ENCODE data around the gene CORO2A.

Gene CORO2A, protein sequence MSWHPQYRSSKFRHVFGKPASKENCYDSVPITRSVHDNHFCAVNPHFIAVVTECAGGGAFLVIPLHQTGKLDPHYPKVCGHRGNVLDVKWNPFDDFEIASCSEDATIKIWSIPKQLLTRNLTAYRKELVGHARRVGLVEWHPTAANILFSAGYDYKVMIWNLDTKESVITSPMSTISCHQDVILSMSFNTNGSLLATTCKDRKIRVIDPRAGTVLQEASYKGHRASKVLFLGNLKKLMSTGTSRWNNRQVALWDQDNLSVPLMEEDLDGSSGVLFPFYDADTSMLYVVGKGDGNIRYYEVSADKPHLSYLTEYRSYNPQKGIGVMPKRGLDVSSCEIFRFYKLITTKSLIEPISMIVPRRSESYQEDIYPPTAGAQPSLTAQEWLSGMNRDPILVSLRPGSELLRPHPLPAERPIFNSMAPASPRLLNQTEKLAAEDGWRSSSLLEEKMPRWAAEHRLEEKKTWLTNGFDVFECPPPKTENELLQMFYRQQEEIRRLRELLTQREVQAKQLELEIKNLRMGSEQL

GRCh38 chr9:98192503-98193335 lies at the start of gene CORO2A:
Gene CORO2A, minus strand, starts transcription at chr9:98192637. Its CDS starts 34,977 bp downstream, at chr9:98157660.
- peak; percentile 93 for DNase-seq (ENCODE audit: low spot score)

DNA sequence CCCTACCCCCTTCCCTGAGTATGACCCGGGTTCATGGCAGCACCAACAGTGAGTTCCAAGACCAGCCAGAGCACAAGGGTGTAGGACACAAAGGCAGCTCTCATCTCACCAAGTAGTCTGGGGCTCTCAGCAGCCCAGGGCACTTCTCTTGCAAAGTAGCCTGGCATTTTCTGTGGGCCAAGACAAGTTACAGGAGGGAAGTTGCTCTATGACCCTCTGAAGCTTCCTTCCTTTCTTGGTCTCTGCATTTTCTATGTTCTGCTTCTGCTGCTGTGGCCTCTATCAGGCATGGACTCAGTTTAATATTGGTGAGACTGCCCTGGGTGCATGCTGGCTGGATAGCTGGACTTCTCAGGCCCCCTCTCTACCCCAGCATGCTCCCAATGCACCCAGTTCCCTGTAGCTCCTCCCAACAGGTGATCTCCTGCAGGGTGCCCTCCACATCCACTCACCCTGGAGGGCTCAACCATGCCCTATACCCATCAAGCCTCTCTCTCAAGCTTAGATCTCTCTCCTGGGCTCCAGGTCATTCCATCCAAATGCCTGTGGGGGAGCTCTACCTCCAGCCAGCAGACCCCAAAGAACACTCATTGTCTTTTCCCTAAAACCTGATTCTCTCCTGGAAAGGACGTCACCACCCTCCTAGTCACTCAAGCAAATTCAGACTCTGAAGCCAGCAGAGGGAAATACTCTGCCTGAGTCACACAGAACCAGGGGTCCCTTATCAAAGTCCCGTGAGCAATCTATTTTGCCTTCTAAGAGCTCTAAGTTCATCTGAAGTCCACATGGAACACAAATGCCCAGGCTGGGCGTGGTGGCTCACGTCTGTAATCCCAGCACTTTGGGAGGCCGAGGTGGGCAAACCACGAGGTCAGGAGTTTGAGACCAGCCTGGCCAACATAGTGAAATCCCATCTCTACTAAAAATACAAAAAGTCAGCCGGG lies 49.2 kb upstream of the CORO2A start:
- no peak for DNase-seq (ENCODE audit: low spot score)

DNA sequence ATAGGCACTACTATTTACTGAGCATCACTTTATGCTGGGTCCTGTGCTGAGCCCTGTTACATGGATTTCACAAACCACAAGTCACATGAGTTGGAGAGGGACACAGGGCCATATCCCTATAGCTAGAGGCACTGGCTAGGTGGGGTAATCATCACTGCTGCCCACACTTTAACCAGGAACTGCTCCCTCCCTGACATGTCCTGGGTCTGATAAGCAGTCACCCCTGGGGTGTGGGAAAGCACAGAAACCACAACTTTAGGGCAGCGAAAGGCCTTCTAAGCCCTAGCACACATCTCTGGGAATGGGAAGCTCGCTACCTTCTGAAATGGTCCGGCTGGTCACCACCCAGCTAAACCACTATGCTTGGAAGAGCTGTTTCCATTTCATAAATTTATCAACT lies 48.0 kb upstream of the CORO2A start:
- DNase-seq (ENCODE audit: low spot score) = no peak

- no peak for DNase-seq (ENCODE audit: low spot score)
Observed at GRCh38 chr9:98236901-98237487, 44.6 kb upstream of the CORO2A start.

DNA sequence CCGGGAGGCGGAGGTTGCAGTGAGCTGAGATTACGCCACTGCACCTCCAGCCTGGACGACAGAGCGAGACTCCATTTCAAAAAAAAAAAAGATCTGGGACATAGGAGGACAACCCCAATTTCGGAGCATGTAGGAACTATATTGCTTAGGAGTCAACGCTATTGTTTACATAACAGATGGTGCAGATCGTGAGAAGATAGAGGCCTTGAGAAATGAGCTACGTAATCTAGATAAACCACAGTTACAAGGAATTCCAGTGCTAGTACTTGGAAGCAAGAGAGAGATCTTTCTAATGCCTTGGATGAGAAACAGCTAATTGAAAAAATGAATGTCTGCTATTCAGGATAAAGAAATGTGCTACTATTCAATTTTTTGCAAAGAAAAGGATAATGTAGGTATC lies 42.7 kb upstream of the CORO2A start:
- no peak for DNase-seq (ENCODE audit: low spot score)

- no peak for DNase-seq (ENCODE audit: low spot score)
Observed at GRCh38 chr9:98234245-98234825, 41.9 kb upstream of the CORO2A start.

DNA sequence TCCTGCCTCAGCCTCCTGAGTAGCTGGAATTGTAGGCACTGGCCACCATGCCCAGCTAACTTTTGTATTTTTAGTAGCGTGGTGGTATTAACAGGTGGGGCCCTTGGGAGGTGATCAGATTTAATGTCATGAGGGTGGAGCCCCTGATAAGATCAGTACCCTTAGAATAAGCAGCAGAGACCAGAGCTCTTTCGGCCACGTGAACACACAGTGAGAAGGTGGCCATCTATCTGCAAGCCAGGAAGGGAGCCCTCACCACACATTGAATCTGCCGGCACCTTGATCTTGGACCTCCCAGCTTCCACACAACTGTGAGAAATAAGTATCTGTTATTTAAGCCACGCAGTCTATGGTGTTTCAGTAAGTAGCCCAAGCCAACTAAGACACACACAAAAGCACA lies 40.5 kb upstream of the CORO2A start:
- DNase-seq (ENCODE audit: low spot score) = no peak

DNA sequence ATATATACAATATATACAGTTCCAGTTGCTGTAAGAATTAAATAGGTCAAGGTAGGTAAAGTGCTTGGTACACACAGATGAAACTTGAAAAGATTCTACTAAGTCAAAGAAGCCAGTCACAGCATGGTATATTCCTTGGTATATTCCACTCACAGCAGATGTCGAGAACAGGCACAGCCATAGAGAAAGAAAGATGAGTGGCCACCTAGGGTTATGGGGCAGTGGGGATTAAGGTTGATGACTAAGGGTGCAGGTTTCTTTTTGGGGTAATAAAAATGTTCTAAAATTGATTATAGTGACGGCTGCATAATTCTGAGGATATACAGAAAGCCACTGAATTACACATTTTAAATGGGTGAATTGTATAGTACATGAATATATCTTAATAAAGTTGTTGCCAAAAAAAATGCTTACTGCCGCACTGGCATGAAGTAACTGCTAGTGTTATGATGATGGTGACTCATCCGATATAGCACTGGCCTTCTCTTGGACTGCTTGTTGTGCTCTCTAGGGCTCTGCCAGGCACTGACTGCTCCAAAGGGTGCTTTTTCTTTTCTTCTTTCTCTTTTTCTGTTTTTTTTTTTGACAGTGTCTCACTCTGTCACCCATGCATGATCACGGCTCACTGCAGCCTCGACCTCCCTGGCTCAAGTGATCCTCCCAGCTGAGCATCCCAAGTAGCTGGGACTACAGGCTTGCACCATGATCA lies 39.5 kb upstream of the CORO2A start:
- DNase-seq (ENCODE audit: low spot score) = no peak

DNA sequence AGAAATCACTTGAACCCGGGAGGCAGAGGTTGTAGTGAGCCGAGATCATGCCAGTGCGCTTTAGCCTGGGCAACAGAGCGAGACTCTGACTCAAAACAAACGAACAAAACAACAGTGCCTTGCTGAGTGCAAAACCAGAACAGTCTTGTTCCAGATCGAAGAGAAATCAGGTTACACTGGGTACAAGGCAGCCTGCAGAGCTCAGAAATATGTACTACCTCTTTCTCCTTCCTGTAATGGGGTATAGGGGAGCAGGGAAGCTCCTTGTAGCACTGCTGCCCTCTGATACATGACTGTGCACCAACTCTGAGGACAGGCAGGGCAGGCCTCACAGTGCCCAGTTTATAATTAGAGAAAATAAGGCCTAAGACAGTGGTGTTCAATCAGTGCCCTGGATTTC lies 38.4 kb upstream of the CORO2A start:
- no peak for DNase-seq (ENCODE audit: low spot score)

DNA sequence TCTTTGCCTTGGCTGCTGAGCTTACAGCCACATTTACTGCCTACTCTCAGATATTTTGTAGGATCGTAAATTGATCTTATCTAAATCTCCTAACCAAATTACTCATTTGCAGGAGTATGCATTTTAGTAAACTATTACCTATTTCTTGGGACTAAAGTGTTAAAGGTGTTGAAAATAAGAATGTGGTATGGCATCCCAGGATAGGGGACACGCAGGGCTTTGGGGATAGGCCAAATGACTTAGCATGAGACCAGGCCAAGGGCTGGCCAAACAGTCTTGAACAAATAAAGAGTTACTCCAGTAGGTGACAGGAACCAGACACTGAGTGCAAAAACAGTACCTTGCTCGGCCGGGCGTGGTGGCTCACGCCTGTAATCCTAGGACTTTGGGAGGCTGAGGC lies 37.9 kb upstream of the CORO2A start:
- no peak for DNase-seq (ENCODE audit: low spot score)

GRCh38 chr9:98229620-98230019 lies 37.2 kb upstream of the CORO2A start:
- DNase-seq (ENCODE audit: low spot score) = no peak

GRCh38 chr9:98229090-98229395 lies 36.6 kb upstream of the CORO2A start:
- DNase-seq (ENCODE audit: low spot score) = no peak

DNA sequence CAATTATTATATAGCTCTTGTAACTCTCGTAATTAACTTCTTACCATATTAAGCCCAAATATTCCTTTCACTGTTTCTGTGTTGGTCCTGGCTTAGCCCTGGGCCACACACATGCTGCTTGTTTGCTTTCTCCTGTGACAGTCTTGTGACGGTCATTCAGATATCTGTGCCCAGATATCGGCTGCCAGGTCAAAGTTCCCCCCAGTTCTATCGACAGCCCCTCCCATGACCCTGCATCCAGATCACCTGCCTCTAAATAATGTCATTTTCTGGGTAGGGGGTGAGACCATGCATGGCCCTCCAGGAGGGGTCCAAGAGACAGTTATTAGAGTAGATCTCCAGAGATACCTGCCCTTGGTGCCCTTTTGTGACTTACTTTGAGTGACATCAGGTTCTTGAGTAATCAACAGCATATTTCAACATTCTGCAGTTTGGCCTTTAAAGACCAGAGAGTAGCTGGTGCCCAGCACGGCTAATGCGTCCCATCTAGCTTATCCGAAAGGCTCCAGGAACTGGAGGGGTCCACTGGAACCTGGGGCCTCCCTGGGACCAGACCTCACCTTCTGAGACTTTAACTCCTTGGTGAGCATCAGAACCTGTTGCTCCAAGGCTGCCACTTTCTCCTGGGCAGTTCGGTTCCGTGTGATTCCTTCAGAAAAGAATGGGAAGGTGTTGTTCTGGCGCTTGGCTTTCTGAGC lies 36.1 kb upstream of the CORO2A start:
- DNase-seq (ENCODE audit: low spot score) = peak; percentile 55

DNA sequence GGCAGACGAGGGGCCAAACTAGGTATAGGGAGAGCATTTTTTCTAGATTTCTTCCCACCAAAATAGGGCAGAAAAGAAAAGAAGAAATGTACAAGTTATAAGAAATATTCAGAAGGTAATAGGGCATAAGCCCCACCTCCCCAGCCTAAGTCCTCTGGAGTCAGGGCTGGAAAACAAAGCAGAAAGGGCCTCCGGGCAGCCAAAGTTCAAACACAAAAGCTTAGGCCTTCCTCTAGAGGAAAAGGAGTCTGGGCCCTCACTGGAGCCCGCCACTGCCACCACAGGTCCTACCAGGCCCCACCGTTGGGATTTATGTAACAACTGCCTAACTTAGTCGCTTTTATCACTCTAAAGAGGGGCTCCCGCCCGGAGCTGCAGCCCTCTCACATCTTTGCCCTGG lies 35.4 kb upstream of the CORO2A start:
- no peak for DNase-seq (ENCODE audit: low spot score)

GRCh38 chr9:98226957-98227356 lies 34.5 kb upstream of the CORO2A start:
- DNase-seq (ENCODE audit: low spot score) = no peak

GRCh38 chr9:98226516-98226915 lies 34.1 kb upstream of the CORO2A start:
- no peak for DNase-seq (ENCODE audit: low spot score)

DNA sequence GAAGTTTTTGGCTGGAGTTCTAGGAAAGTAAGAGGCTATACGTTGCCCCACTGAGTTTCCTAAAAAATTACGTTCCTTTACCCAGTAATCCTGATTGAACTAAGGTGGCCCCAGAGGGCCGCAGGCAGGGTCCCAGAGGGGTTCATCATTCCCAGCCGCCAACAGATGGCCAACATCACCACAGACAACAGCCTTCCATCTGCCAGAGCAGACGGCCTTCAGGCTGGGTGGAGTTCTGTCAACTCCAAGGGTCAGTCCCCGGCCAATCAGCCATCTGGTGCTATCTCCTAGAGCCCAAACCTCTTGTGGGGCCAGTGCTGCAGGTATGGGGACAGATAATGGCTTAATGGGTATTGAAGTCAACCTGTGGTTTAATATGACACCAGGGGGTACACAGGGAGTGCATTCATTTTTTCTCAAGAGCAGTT lies 32.6 kb upstream of the CORO2A start:
- peak; percentile 46 for DNase-seq (ENCODE audit: low spot score)

GRCh38 chr9:98222885-98223691 lies 30.7 kb upstream of the CORO2A start:
- no peak for DNase-seq (ENCODE audit: low spot score)

- DNase-seq (ENCODE audit: low spot score) = no peak
Observed at GRCh38 chr9:98220911-98221310, 28.5 kb upstream of the CORO2A start.
